HT-29 (cell line): Measurements from ENCODE around the gene LPGAT1. TPM values are rescaled to one million over a fixed set of nuclear protein-coding genes. Genes with fewer than 3 reads are reported as not detected.

Experiments
- DNase-seq: peaks from one replicate; pipeline ENCODE4 v3.0.0-alpha.2; 2015; ENCODE audit warnings: low spot score
- total RNA-seq: library from RNA; depleted of rRNA; stranded (reverse); fragments of >200 nt; shearing (Covaris generic); gene quantifications from 2 replicates; pipeline ENCODE4 v1.2.3, GENCODE V29; 2014

LPGAT1 gene
- total RNA-seq, 1 experiment from 2014 or later = 13.1 TPM

GRCh38 chr1:211762206-211762605, 68.4 kb downstream of the LPGAT1 start:
- DNase-seq = no peak

GRCh38 chr1:211761400-211761799, 69.2 kb downstream of the LPGAT1 start:
- no peak for DNase-seq

GRCh38 chr1:211756471-211757020, 74.0 kb downstream of the LPGAT1 start:
- DNase-seq = no peak

GRCh38 chr1:211753649-211754251, 76.8 kb downstream of the LPGAT1 start:
- no peak for DNase-seq

GRCh38 chr1:211752951-211753486, 77.5 kb downstream of the LPGAT1 start:
- no peak for DNase-seq

- DNase-seq = no peak
Observed at GRCh38 chr1:211752317-211752716, 78.2 kb downstream of the LPGAT1 start.

- DNase-seq = no peak
Observed at GRCh38 chr1:211751438-211751837, 79.1 kb downstream of the LPGAT1 start.

GRCh38 chr1:211750599-211750998, 80.0 kb downstream of the LPGAT1 start:
- no peak for DNase-seq

GRCh38 chr1:211749251-211749650, 81.3 kb downstream of the LPGAT1 start:
- DNase-seq = no peak

GRCh38 chr1:211748810-211749209, 81.8 kb downstream of the LPGAT1 start:
- DNase-seq = no peak

GRCh38 chr1:211742889-211743529, 87.6 kb downstream of the LPGAT1 start:
- DNase-seq = no peak

- no peak for DNase-seq
Observed at GRCh38 chr1:211742272-211742671, 88.3 kb downstream of the LPGAT1 start.

- no peak for DNase-seq
Observed at GRCh38 chr1:211741788-211742187, 88.8 kb downstream of the LPGAT1 start.

- peak; percentile 21 for DNase-seq
Observed at GRCh38 chr1:211741116-211741515, 89.4 kb downstream of the LPGAT1 start.

- no peak for DNase-seq
Observed at GRCh38 chr1:211739671-211740411, 90.7 kb downstream of the LPGAT1 start.

- DNase-seq = no peak
Observed at GRCh38 chr1:211738691-211739301, 91.8 kb downstream of the LPGAT1 start.

GRCh38 chr1:211738096-211738690, 92.4 kb downstream of the LPGAT1 start:
- no peak for DNase-seq

- no peak for DNase-seq
Observed at GRCh38 chr1:211737115-211738035, 93.2 kb downstream of the LPGAT1 start.

GRCh38 chr1:211736351-211736915, 94.1 kb downstream of the LPGAT1 start:
- DNase-seq = no peak
